ENCODE results near the gene LINC00305. TPM values are rescaled to one million over a fixed set of nuclear protein-coding genes. Genes with fewer than 3 reads are reported as not detected.

Gene LINC00305
- total RNA-seq, result not detected

- Mint-ChIP-seq H3K27me3 (no peaks in the 10 kb centered on the region), H3K9me3 (ENCODE audit: low read depth) (no peaks in the 10 kb centered on the region), H3K27ac (no peak within 1 kb of the TSS), H3K36me3 (no peaks in the 10 kb centered on the region), H3K4me3 (no peak within 1 kb of the TSS), H3K4me1 (no peaks in the 10 kb centered on the region)
- ATAC-seq (no peak), DNase-seq (no peak)
- CTCF ChIA-PET, result no interaction called here
Observed at GRCh38 chr18:64148988-64149387, at the start of gene LINC00305. Gene LINC00305 (minus strand): TSS chr18:64149088.

GRCh38 chr18:64191069-64191468, 42.2 kb upstream of the LINC00305 start:
- no peaks in the 10 kb centered on the region for H3K4me1 Mint-ChIP-seq
- H3K27ac Mint-ChIP-seq, result no peak overlapping the region
- no peaks in the 10 kb centered on the region for H3K9me3 Mint-ChIP-seq (ENCODE audit: low read depth)
- H3K27me3 Mint-ChIP-seq, result no peaks in the 10 kb centered on the region
- no peaks in the 10 kb centered on the region for H3K36me3 Mint-ChIP-seq
- no peak overlapping the region for H3K4me3 Mint-ChIP-seq
- ATAC-seq (no peak), DNase-seq (no peak)
- CTCF ChIA-PET, result no interaction called here

- Mint-ChIP-seq H3K4me3 (no peak overlapping the region), H3K4me1 (no peaks in the 10 kb centered on the region), H3K27ac (no peak overlapping the region), H3K9me3 (ENCODE audit: low read depth) (no peaks in the 10 kb centered on the region), H3K27me3 (no peaks in the 10 kb centered on the region), H3K36me3 (no peaks in the 10 kb centered on the region)
- DNase-seq (no peak), ATAC-seq (no peak)
- CTCF ChIA-PET, result no interaction called here
Observed at GRCh38 chr18:64185987-64186386, 37.1 kb upstream of the LINC00305 start.

- no peaks in the 10 kb centered on the region for H3K36me3 Mint-ChIP-seq
Observed at GRCh38 chr18:64183665-64184064, 34.8 kb upstream of the LINC00305 start.

GRCh38 chr18:64180617-64181016, 31.7 kb upstream of the LINC00305 start:
- no peaks in the 10 kb centered on the region for H3K4me1 Mint-ChIP-seq
- H3K36me3 Mint-ChIP-seq, result no peaks in the 10 kb centered on the region
- H3K4me3 Mint-ChIP-seq, result no peak overlapping the region
- no peaks in the 10 kb centered on the region for H3K27me3 Mint-ChIP-seq
- H3K9me3 Mint-ChIP-seq (ENCODE audit: low read depth), result peaks cover 1% of the 10 kb centered on the region
- ATAC-seq (no peak), DNase-seq (no peak)
- CTCF ChIA-PET, result no interaction called here
- no peak overlapping the region for H3K27ac Mint-ChIP-seq

More at GRCh38 chr18:64183665-64184064, 34.8 kb upstream of the LINC00305 start:
- Mint-ChIP-seq H3K27ac (no peak overlapping the region), H3K4me3 (no peak overlapping the region), H3K4me1 (no peaks in the 10 kb centered on the region), H3K27me3 (no peaks in the 10 kb centered on the region), H3K9me3 (ENCODE audit: low read depth) (peaks cover 1% of the 10 kb centered on the region)
- no peak for DNase-seq
- ATAC-seq, result no peak
- CTCF ChIA-PET, result no interaction called here

- no peaks in the 10 kb centered on the region for H3K27me3 Mint-ChIP-seq
- no peaks in the 10 kb centered on the region for H3K36me3 Mint-ChIP-seq
- H3K9me3 Mint-ChIP-seq (ENCODE audit: low read depth), result peaks cover 1% of the 10 kb centered on the region
- CTCF ChIA-PET, result no interaction called here
- no peak overlapping the region for H3K4me3 Mint-ChIP-seq
- H3K4me1 Mint-ChIP-seq, result no peaks in the 10 kb centered on the region
- DNase-seq (no peak), ATAC-seq (no peak)
- H3K27ac Mint-ChIP-seq, result no peak overlapping the region
Observed at GRCh38 chr18:64180171-64180570, 31.3 kb upstream of the LINC00305 start.

- H3K36me3 Mint-ChIP-seq, result no peaks in the 10 kb centered on the region
- CTCF ChIA-PET, result no interaction called here
- no peaks in the 10 kb centered on the region for H3K27me3 Mint-ChIP-seq
Observed at GRCh38 chr18:64179556-64180080, 30.7 kb upstream of the LINC00305 start.

GRCh38 chr18:64178860-64179259, 30.0 kb upstream of the LINC00305 start:
- ATAC-seq (no peak), DNase-seq (no peak)
- no peak overlapping the region for H3K4me3 Mint-ChIP-seq
- peaks cover 1% of the 10 kb centered on the region for H3K9me3 Mint-ChIP-seq (ENCODE audit: low read depth)
- no peaks in the 10 kb centered on the region for H3K4me1 Mint-ChIP-seq
- no peaks in the 10 kb centered on the region for H3K27me3 Mint-ChIP-seq
- H3K27ac Mint-ChIP-seq, result no peak overlapping the region
- no peaks in the 10 kb centered on the region for H3K36me3 Mint-ChIP-seq
- CTCF ChIA-PET, result no interaction called here

More at GRCh38 chr18:64179556-64180080, 30.7 kb upstream of the LINC00305 start:
- no peak for DNase-seq
- no peak overlapping the region for H3K4me3 Mint-ChIP-seq
- H3K27ac Mint-ChIP-seq, result no peak overlapping the region
- no peak for ATAC-seq
- H3K9me3 Mint-ChIP-seq (ENCODE audit: low read depth), result peaks cover 1% of the 10 kb centered on the region
- H3K4me1 Mint-ChIP-seq, result no peaks in the 10 kb centered on the region

- DNase-seq, result no peak
- no peaks in the 10 kb centered on the region for H3K27me3 Mint-ChIP-seq
Observed at GRCh38 chr18:64175432-64175831, 26.5 kb upstream of the LINC00305 start.

GRCh38 chr18:64171576-64171975, 22.7 kb upstream of the LINC00305 start:
- Mint-ChIP-seq H3K9me3 (ENCODE audit: low read depth) (no peaks in the 10 kb centered on the region), H3K27me3 (no peaks in the 10 kb centered on the region)

More at GRCh38 chr18:64175432-64175831, 26.5 kb upstream of the LINC00305 start:
- H3K4me1 Mint-ChIP-seq, result no peaks in the 10 kb centered on the region
- H3K27ac Mint-ChIP-seq, result no peak overlapping the region
- H3K9me3 Mint-ChIP-seq (ENCODE audit: low read depth), result peaks cover 1% of the 10 kb centered on the region
- ATAC-seq, result no peak
- CTCF ChIA-PET, result no interaction called here
- no peak overlapping the region for H3K4me3 Mint-ChIP-seq
- no peaks in the 10 kb centered on the region for H3K36me3 Mint-ChIP-seq

GRCh38 chr18:64167408-64167925, 18.6 kb upstream of the LINC00305 start:
- no peaks in the 10 kb centered on the region for H3K27me3 Mint-ChIP-seq
- CTCF ChIA-PET, result no interaction called here
- H3K36me3 Mint-ChIP-seq, result no peaks in the 10 kb centered on the region
- H3K4me1 Mint-ChIP-seq, result no peaks in the 10 kb centered on the region
- ATAC-seq, result no peak
- no peaks in the 10 kb centered on the region for H3K9me3 Mint-ChIP-seq (ENCODE audit: low read depth)
- no peak overlapping the region for H3K4me3 Mint-ChIP-seq
- no peak overlapping the region for H3K27ac Mint-ChIP-seq
- DNase-seq, result no peak

More at GRCh38 chr18:64171576-64171975, 22.7 kb upstream of the LINC00305 start:
- CTCF ChIA-PET, result no interaction called here
- Mint-ChIP-seq H3K4me1 (no peaks in the 10 kb centered on the region), H3K36me3 (no peaks in the 10 kb centered on the region), H3K27ac (no peak overlapping the region), H3K4me3 (no peak overlapping the region)
- no peak for DNase-seq
- ATAC-seq, result no peak

- DNase-seq, result no peak
- Mint-ChIP-seq H3K4me3 (no peak overlapping the region), H3K9me3 (ENCODE audit: low read depth) (no peaks in the 10 kb centered on the region), H3K4me1 (no peaks in the 10 kb centered on the region), H3K27ac (no peak overlapping the region), H3K36me3 (no peaks in the 10 kb centered on the region), H3K27me3 (no peaks in the 10 kb centered on the region)
- CTCF ChIA-PET, result no interaction called here
- no peak for ATAC-seq
Observed at GRCh38 chr18:64165906-64166305, 17.0 kb upstream of the LINC00305 start.

- no peaks in the 10 kb centered on the region for H3K36me3 Mint-ChIP-seq
- no peak overlapping the region for H3K4me3 Mint-ChIP-seq
- H3K27ac Mint-ChIP-seq, result no peak overlapping the region
- no peaks in the 10 kb centered on the region for H3K4me1 Mint-ChIP-seq
- CTCF ChIA-PET, result no interaction called here
- ATAC-seq (no peak), DNase-seq (no peak)
- H3K27me3 Mint-ChIP-seq, result no peaks in the 10 kb centered on the region
- H3K9me3 Mint-ChIP-seq (ENCODE audit: low read depth), result no peaks in the 10 kb centered on the region
Observed at GRCh38 chr18:64164883-64165282, 16.0 kb upstream of the LINC00305 start.

GRCh38 chr18:64149916-64150438, 1.1 kb upstream of the LINC00305 start:
- Mint-ChIP-seq H3K9me3 (ENCODE audit: low read depth) (no peaks in the 10 kb centered on the region), H3K4me3 (no peak overlapping the region), H3K27ac (no peak overlapping the region), H3K4me1 (no peaks in the 10 kb centered on the region), H3K27me3 (no peaks in the 10 kb centered on the region), H3K36me3 (no peaks in the 10 kb centered on the region)
- DNase-seq (no peak), ATAC-seq (no peak)
- CTCF ChIA-PET, result no interaction called here
